GM18505 (cell line): Measurements from ENCODE around the gene LSM14B.

Experiments used
- ATAC-seq: cut with Tn5 transposase; IDR thresholded peaks from one replicate; pipeline ENCODE4 v1.9.1; 2021; ENCODE audit not compliant: unreplicated experiment
- POLR2A ChIP-seq: IDR thresholded peaks from 4 replicates; pipeline ENCODE4 v1.6.1; 2011; ENCODE audit warnings: borderline replicate concordance; ENCODE audit not compliant: insufficient read depth, insufficient read length; ENCODE audit errors: extremely low read depth

The LSM14B gene

DNA sequence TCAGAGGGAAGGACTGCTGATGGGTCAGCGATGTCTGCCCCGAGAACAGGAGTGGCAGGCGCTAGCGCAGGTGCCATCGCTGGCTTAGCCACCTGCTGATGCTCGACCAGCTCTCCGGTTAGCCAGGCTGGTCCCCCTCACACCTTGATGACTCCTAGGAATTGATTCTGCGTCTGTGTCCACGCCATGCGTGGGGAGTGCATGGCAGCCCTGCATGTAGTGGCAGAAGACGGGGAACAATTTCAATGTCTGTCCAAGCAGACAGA lies 28.0 kb downstream of the LSM14B start:
- ATAC-seq: no peak

DNA sequence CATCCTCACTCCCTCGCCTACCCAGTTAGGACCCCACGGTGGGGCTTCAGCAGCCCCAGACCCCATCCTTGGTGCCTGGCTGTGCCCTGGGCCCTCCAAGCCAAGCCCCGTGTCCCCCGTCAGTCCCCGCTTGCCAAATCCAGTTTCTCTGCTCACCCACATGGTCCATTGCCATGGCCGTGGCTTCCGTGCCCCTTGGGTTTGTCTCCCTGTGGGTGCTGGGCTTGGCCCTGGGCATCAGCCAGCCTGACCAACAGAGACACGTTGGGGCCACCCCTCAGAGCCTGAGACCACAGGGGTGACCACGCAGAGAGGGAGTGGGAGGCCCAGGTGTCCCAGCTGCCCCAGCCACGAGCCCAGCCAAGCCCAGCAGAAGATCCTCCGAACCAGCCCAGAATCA lies 28.9 kb downstream of the LSM14B start:
- TF ChIP-seq POLR2A: no peak
- ATAC-seq: no peak

More for the DNA sequence above, 28.0 kb downstream of the LSM14B start:
- no peak for TF ChIP-seq POLR2A

DNA sequence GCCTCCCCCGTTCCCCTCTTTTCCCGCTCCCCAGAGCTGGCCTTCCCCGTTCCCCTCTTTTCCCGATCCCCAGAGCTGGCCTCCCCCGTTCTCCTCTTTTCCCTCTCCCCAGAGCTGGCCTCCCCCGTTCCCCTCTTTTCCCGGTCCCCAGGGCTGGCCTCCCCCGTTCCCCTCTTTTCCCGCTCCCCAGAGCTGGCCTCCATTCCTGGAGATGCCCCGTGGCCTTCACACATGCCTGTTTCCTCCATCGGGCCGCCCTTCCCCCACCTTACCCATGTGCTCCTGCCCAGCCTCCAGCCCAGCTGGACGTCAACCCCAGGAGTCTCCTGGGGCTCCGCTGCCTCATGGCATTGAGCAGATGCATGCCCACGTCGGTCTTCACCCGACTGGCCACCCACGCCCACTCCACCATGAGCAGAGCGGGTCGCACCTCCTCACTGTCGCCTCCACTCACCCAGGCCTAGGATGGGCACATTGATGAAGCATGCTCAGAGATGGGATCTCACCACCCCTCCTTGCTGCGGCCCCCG lies 29.6 kb downstream of the LSM14B start:
- TF ChIP-seq POLR2A: no peak
- no peak for ATAC-seq

DNA sequence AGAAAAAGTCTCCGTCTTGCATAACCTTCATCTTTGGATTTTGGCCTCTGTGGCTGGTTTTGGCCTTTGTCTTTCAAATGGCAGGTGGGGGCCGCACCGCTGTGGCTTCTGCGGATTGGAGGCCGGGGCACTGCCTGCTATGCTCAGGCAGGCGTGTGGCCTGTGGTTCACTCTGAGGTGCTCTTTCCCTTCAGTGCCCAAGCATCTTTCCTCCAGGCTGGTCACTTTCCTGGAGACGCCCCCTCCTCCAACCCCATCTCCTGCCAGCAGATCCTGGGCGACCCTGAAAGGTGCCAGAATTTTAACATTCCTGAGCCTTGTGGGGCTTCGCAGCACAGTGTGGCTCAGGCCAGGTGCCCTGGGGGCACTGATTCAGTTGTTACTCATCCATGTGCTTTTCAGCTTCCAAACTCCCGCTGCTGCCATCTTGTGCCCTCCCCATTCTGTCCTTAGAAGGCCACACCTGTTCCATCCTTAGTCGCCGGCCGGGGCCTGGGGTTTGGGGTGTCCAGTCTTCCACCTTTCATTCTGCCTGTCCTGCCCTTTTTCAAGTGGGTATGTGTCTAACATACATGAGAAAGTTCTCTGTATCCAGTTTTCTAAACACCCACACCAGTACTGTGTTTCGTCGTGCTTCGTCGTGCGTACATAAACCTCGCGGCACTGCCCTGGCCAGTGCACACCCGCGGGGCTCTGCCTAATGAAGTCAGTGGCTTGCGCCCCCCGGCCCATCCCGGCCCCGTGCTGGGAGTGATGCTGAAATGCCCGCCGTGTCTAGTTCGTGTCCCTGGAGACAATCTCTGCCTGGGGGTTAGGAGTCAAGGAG lies 33.4 kb downstream of the LSM14B start:
- ATAC-seq: no peak
- no peak for TF ChIP-seq POLR2A

DNA sequence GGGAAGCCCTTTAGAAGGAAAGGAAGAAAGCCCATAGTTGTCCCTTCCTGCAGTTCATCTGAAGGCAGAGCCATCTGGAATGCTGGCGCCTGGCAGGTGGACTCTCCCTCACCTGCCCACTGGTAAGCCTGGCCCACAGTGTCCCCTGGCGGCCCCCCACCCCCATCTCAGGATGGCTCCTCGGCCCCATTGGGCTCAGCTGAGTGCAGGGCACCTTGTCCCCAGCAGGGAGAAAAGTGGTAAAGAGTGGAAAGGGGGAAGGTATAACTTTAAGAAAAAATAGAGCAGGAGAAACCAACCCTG lies 33.9 kb downstream of the LSM14B start:
- no peak for TF ChIP-seq POLR2A
- no peak for ATAC-seq

DNA sequence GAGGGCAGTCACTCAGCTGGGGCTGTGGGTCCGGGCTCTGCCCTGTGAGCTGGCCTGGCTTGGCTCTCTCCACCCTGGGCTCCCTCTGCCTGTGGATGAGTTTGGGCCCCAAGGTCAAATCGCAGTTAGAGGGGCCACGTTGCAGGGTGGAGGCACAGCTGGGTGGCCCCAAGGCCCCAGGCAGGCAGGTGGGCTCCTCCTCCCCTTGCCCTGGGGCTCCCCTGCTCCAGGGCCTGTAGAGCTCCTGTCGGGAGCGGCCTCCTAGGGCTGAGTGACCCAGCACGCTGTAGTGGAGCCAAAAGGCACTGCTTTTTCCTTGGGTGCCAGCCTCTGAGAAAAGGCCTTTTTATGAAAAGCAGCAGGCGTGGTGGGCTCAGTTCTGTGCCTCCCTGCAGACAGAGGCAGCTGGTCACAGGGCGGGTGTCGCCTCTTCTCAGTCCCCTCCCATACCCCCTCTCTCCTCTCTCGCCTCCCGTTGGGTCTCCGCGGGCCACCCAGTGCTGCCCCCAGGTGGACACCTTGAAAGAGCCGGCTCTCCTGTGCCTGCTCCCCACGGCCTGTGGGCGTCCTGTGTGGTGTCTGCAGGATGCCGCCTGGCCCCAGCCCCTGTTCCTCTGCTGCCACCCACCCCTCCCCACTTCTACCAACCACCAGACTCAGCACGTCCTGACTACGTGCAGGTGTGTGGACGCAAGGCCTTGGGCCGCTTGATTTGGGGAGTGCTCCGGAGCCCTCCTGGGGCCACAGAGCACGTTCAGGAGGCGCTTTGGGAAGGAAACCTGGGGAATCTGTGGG lies 34.5 kb downstream of the LSM14B start:
- no peak for ATAC-seq
- no peak for TF ChIP-seq POLR2A

DNA sequence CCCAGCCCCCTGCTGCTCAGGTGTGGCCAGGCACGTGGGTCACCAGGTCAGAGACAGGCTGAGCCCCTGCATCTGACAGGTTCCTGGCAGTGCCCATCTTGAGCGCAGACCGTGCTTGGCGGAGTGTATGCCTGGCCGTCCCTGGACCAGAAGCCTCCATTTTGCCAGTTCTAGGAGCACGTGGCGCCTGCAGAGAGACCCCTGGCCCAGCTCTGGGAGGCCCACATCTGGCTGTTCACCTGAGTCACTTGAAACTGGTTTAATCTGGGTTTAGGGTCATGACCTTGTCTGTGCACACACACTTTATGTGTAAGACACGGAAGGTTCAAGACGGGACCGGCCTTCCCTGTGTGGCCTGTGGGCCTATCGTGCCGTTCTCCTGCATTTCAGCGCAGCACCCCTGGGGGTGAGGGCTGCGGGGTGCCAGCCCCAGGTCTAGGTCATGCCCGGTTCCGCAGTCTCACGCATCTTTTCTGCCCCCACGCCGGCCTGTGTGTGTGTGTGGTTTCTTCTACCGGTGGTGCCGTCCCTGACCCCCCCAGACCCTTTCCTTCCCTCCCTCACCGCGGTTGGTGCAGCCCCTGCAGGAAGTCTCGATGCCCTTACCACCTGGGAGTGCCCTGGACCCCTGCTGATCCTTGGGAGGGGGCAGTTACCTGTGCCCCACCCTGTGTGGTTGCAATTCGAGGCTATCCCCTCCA lies 35.3 kb downstream of the LSM14B start:
- no peak for ATAC-seq
- TF ChIP-seq POLR2A: no peak

DNA sequence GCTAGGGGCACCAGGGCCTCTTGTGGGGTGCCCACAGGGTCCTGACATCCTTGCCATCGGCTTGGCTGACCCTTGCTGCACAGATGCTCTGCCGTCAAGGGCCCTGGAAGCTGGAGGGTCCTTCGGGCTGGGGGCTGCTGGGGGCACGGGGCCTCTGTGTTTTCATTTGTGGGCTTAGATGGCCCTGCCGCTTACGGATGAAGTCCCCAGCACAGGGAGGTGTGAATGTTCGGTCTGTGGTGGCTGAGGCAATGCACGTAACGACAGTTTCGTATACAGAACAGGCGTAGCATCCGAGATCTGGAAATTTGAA lies 35.8 kb downstream of the LSM14B start:
- TF ChIP-seq POLR2A: no peak
- no peak for ATAC-seq

DNA sequence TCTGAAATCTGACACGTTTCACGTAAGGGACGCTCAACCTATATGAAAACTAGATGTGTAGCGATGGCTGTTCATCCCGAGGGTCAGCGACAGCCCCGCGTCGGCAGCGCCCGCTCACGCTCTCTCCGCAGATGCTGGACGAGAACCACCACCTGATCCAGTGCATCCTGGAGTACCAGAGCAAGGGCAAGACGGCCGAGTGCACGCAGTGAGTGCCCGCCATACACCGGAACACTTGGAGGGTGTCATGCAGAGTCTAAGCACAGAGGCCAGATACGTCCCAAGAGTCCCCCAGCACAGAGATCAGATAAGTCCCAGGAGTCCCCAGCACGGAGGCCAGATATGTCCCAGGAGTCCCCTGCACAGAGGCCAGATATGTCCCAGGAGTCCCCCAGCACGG lies 36.3 kb downstream of the LSM14B start:
- no peak for TF ChIP-seq POLR2A
- no peak for ATAC-seq

DNA sequence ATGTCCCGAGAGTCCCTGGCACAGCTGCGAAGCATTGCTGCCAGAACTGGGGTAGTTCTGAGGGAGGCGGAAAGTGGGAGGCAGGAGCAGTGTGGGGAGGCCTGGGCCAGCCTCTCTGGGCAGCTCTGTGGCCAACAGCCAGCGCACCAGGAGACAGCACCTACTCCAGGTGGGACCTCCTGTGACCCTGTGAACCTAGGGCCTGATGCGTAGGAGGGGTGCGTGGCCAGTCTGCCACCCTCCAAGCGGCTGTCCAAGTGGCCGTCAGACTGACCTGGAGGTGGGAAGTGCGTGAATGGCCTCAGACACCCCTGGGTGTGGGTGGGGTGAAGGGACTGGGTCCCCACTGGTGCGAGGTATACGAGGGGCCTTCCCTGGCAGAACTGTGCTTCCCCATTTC lies 36.8 kb downstream of the LSM14B start:
- no peak for TF ChIP-seq POLR2A
- no peak for ATAC-seq

DNA sequence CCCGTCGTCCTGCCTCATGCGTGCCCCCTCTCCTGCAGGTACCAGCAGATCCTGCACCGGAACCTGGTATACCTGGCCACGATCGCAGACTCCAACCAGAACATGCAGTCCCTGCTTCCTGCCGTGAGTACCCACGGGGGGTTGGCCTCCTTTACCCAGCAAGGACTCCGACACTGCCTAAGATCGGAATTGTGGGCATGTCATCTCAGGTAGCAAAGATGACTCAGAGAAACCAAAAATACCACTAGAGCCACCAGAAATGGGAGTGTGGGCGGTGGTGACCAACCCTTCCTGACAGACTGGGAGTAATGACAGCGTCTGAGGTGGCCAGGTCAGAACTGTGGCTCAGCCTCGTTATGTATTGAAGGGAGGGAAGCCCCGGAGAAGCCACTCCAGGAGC lies 37.6 kb downstream of the LSM14B start:
- ATAC-seq: no peak
- no peak for TF ChIP-seq POLR2A

DNA sequence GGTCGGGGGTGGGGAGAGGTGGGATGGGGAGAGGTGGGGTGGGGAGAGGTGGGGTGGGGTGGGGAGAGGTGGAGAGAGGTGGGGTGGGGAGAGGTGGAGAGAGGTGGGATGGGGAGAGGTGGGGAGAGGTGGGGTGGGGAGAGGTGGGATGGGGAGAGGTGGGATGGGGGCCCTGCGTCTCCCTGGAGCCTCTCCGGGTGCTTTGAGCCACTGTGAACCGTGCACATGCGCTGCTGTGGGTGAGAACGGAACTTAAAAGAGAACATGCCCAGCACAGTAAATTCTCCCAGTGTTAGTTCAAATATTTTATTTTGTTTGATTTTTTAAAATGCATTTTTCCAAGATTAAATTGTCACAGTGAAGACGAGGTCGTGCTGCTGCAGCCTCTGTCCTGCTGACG lies 38.0 kb downstream of the LSM14B start:
- no peak for TF ChIP-seq POLR2A
- no peak for ATAC-seq

DNA sequence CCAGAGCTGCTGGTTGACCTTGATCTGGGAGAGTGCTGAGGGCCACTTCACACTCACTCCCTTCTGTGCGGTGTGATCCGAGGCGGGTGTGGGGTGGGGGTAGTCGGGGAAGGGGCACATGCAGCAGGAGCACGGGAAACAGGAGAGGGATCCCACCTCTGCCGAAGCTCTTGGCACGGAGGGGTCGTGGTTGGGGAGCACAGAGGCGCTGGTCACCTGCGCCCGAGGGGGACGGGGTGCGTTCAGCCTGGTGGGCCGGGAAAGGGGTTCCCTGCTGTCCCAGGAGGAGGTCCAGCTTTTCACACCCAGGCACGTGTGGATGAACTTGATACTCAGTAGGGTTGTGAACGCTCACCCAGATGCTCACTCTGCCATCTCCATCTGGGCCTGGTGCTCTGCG lies 38.6 kb downstream of the LSM14B start:
- no peak for ATAC-seq
- TF ChIP-seq POLR2A: no peak

DNA sequence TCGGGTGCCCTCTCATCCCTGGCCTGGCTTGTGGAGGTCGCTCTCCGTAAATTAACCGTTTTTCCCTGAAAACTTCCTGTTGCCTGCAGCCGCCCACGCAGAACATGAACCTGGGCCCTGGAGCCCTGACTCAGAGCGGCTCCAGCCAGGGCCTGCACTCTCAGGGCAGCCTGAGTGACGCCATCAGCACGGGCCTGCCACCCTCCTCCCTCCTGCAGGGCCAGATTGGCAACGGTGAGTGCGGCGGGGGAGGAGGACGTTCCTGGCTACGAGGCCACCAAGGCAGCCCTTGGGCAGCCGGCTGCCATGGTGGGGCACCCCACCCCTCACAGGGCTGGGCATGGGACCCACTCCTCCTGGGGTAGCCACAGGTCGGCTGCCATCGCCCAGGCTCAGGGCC lies 39.1 kb downstream of the LSM14B start:
- ATAC-seq: no peak
- no peak for TF ChIP-seq POLR2A
